NCI-H2171 (cell line): ENCODE measurements around the gene RPL38.
A peak's percentile ranks its signal among the peaks of the same experiment; 100 is the strongest.

ENCODE experiments used
- DNase-seq: peaks from one replicate; lab custom pipeline; 2025; lab: John Stamatoyannopoulos, UW

RPL38 gene

GRCh38 chr17:74250324-74250995 lies 47.0 kb downstream of the RPL38 start:
- no peak for DNase-seq

GRCh38 chr17:74251051-74251450 lies 47.6 kb downstream of the RPL38 start:
- no peak for DNase-seq

GRCh38 chr17:74251569-74251968 lies 48.1 kb downstream of the RPL38 start:
- DNase-seq, result no peak

- DNase-seq, result no peak
These were observed 48.7 kb downstream of the RPL38 start for GRCh38 chr17:74252211-74252610.

- no peak for DNase-seq
These were observed 49.6 kb downstream of the RPL38 start for GRCh38 chr17:74253036-74253435.

- DNase-seq, result no peak
These were observed 53.8 kb downstream of the RPL38 start for GRCh38 chr17:74257311-74257710.

GRCh38 chr17:74259667-74260524 lies 56.4 kb downstream of the RPL38 start:
- peak; percentile 66 for DNase-seq
